GM23338 (cell line): ENCODE results near the gene TNFAIP8L3. TPM values are rescaled to one million over a fixed set of nuclear protein-coding genes. Genes with fewer than 3 reads are reported as not detected.

Experiments used
- ATAC-seq: fragments of 200-7000 bp; cut with Tn5 transposase; 3 replicates; pipeline ENCODE4 v1.9.1; 2020
- DNase-seq: peaks from one replicate; pipeline ENCODE4 v3.0.0-alpha.2; 2015; ENCODE audit warnings: low spot score
- H2AFZ ChIP-seq: fragments of 200-600 bp; sonication (generic); 2 replicates; pipeline ENCODE4 v1.8.0; 2016; ENCODE audit warnings: antibody characterized with exemption, mild to moderate bottlenecking, moderate library complexity
- H3F3A ChIP-seq: fragments of 200-600 bp; sonication (generic); replicated peaks from 2 replicates; pipeline ENCODE4 v1.8.0; 2017; ENCODE audit warnings: antibody characterized with exemption, mixed run types, low read depth
- H3K27ac ChIP-seq: fragments of 200-600 bp; sonication (generic); 2 replicates; pipeline ENCODE4 v1.6.1; 2016; ENCODE audit warnings: low read depth
- H3K27me3 ChIP-seq: fragments of 200-600 bp; sonication (generic); 2 replicates; pipeline ENCODE4 v1.8.0; 2016; ENCODE audit warnings: mild to moderate bottlenecking, mixed run types, moderate library complexity; ENCODE audit not compliant: insufficient read depth
- H3K36me3 ChIP-seq: fragments of 200-600 bp; sonication (generic); 2 replicates; pipeline ENCODE4 v1.8.0; 2016; ENCODE audit warnings: mild to moderate bottlenecking; ENCODE audit not compliant: insufficient read depth
- H3K4me1 ChIP-seq: fragments of 200-600 bp; sonication (generic); 2 replicates; pipeline ENCODE4 v1.8.0; 2016; ENCODE audit warnings: mild to moderate bottlenecking, moderate library complexity; ENCODE audit not compliant: insufficient read depth
- H3K4me2 ChIP-seq: fragments of 200-600 bp; sonication (generic); 2 replicates; pipeline ENCODE4 v1.7.1; 2017; ENCODE audit warnings: mixed run types
- H3K4me3 ChIP-seq: fragments of 200-600 bp; sonication (generic); 2 replicates; pipeline ENCODE4 v1.6.1; 2016; ENCODE audit warnings: mixed run types
- H3K79me2 ChIP-seq: fragments of 200-600 bp; sonication (generic); replicated peaks from 2 replicates; pipeline ENCODE4 v1.8.0; 2017; ENCODE audit warnings: mild to moderate bottlenecking; ENCODE audit not compliant: insufficient read depth
- H3K9me2 ChIP-seq: fragments of 200-600 bp; sonication (generic); 2 replicates; pipeline ENCODE4 v1.8.0; 2017; ENCODE audit not compliant: insufficient read depth
- H4K20me1 ChIP-seq: fragments of 200-600 bp; sonication (generic); replicated peaks from 2 replicates; pipeline ENCODE4 v1.8.0; 2017; ENCODE audit warnings: mild to moderate bottlenecking; ENCODE audit not compliant: insufficient read depth
- H3K27ac Mint-ChIP-seq: 2 replicates; pipeline ENCODE4 v1.8.0; 2020; ENCODE audit warnings: inconsistent platforms, mild to moderate bottlenecking, moderate library complexity, mixed read lengths
- H3K27me3 Mint-ChIP-seq: 3 replicates; pipeline ENCODE4 v1.8.0; 2022; ENCODE audit warnings: low read depth, mild to moderate bottlenecking, moderate library complexity, mixed read lengths, inconsistent platforms; ENCODE audit not compliant: insufficient read depth, poor library complexity
- H3K36me3 Mint-ChIP-seq: 3 replicates; pipeline ENCODE4 v1.8.0; 2021; ENCODE audit warnings: low read depth, mild to moderate bottlenecking, inconsistent platforms, moderate library complexity, mixed read lengths
- H3K4me1 Mint-ChIP-seq: 3 replicates; pipeline ENCODE4 v1.8.0; 2020; ENCODE audit warnings: mild to moderate bottlenecking, inconsistent platforms, mixed read lengths
- H3K4me3 Mint-ChIP-seq: 3 replicates; pipeline ENCODE4 v1.8.0; 2021; ENCODE audit warnings: moderate library complexity, mild to moderate bottlenecking, inconsistent platforms, mixed read lengths
- H3K9me3 Mint-ChIP-seq: 3 replicates; pipeline ENCODE4 v1.8.0; 2020; ENCODE audit warnings: moderate library complexity, mild to moderate bottlenecking, inconsistent platforms, mixed read lengths
- CREB1 ChIP-seq: fragments of 250-450 bp; sonication (Bioruptor Pico); IDR thresholded peaks from 2 replicates; pipeline ENCODE4 v1.5.0; 2020; ENCODE audit warnings: low read depth, mild to moderate bottlenecking, moderate library complexity
- EZH2 ChIP-seq: fragments of 200-600 bp; sonication (generic); IDR thresholded peaks from one replicate; pipeline ENCODE4 v1.8.0; 2017; ENCODE audit warnings: antibody characterized with exemption, mild to moderate bottlenecking, low read depth; ENCODE audit not compliant: unreplicated experiment
- EZH2phosphoT487 ChIP-seq: fragments of 200-600 bp; sonication (generic); IDR thresholded peaks from one replicate; pipeline ENCODE4 v1.8.1; 2018; ENCODE audit warnings: antibody characterized with exemption; ENCODE audit not compliant: unreplicated experiment
- JUNB ChIP-seq: IDR thresholded peaks from one replicate; pipeline ENCODE4 v1.6.1; 2016; ENCODE audit warnings: antibody characterized with exemption; ENCODE audit not compliant: unreplicated experiment
- NANOG ChIP-seq: IDR thresholded peaks from 2 replicates; pipeline ENCODE4 v1.6.1; 2016; ENCODE audit warnings: antibody characterized with exemption, borderline replicate concordance
- POLR2AphosphoS5 ChIP-seq: IDR thresholded peaks from 2 replicates; pipeline ENCODE4 v1.6.1; 2016; ENCODE audit warnings: antibody characterized with exemption, low read depth
- STAT1 ChIP-seq: IDR thresholded peaks from one replicate; pipeline ENCODE4 v1.6.1; 2016; ENCODE audit warnings: antibody characterized with exemption; ENCODE audit not compliant: unreplicated experiment
- ZNF114 ChIP-seq: fragments of 250-450 bp; sonication (Bioruptor Pico); IDR thresholded peaks from 2 replicates; pipeline ENCODE4 v1.5.0; 2020; ENCODE audit warnings: mild to moderate bottlenecking, moderate library complexity
- ZNF331 ChIP-seq: fragments of 250-450 bp; sonication (Bioruptor Pico); IDR thresholded peaks from 2 replicates; pipeline ENCODE4 v1.5.0; 2020; ENCODE audit warnings: low read depth, mild to moderate bottlenecking, moderate library complexity
- polyA plus RNA-seq: library from polyadenylated mRNA; unstranded; fragments of >200 nt; fragmentation: Nextera tagmentation; extraction: Ambion mirVana; gene quantifications from 2 replicates; pipeline ENCODE4 v1.2.1, GENCODE V29; 2016
- total RNA-seq: library from RNA; depleted of rRNA; stranded (reverse); fragments of >200 nt; shearing (Covaris generic); gene quantifications from 2 replicates; pipeline ENCODE4 v1.2.3, GENCODE V29; 2014
- TF ChIP-seq, protein P1 (sequence below): fragments of 250-450 bp; sonication (Bioruptor Pico); IDR thresholded peaks from 2 replicates; pipeline ENCODE4 v1.5.0; 2020; ENCODE audit warnings: mild to moderate bottlenecking, moderate library complexity
- TF ChIP-seq, protein P2 (sequence below), 2 experiments: fragments of 200-600 bp in 1 of 2; sonication (generic) in 1 of 2; conservative IDR thresholded peaks; 2 replicates each; pipeline versions ENCODE4 v1.5.1 to v1.6.1; 2016 to 2017; ENCODE audit warnings: antibody characterized with exemption in 2 of 2, low read depth in 2 of 2, mild to moderate bottlenecking in 2 of 2, moderate library complexity in 1 of 2
- TF ChIP-seq, protein P3 (sequence below): IDR thresholded peaks from 2 replicates; pipeline ENCODE4 v1.6.1; 2016; ENCODE audit warnings: antibody characterized with exemption
- TF ChIP-seq, protein P4 (sequence below): IDR thresholded peaks from one replicate; pipeline ENCODE4 v1.6.1; 2018; ENCODE audit warnings: antibody characterized with exemption; ENCODE audit not compliant: unreplicated experiment

Gene TNFAIP8L3
- total and polyA plus RNA-seq, 2 experiments from 2014 or later: 0.23 to 0.31 TPM

DNA sequence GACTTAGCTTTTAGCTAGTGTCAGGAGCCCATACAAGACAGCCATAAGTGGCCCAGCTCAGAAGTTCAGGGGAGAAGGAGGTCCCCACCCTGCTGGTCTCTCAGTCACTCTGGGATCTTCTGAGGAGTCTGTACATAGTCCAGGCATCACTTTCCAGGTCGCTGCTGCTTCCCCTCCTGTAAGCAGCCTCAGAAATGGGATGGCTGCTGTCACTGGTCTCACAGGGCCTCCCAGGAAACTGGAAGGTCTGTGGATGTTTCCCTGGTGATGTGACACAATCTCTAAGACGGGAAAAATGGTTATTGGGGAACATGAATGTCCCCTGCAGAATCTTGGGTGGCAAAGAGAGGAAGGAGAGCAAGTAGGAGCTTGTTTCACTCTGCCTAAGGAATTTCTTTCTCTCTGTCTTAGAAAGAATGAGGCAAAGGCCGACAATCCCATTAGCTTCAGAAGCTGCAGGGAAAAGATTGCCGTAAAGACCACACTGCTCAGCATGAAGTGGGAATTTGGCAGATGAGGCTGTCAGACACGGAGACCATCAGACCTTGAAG lies 43.2 kb upstream of the TNFAIP8L3 start:
- TF ChIP-seq NANOG (no peak), ZNF114 (CRISPR knock-in tag) (no peak), POLR2AphosphoS5 (no peak), JUNB (no peak), EZH2phosphoT487 (no peak), ZNF331 (CRISPR knock-in tag) (no peak), STAT1 (no peak), CREB1 (no peak), EZH2 (no peak)
- TF ChIP-seq, protein P1, sequence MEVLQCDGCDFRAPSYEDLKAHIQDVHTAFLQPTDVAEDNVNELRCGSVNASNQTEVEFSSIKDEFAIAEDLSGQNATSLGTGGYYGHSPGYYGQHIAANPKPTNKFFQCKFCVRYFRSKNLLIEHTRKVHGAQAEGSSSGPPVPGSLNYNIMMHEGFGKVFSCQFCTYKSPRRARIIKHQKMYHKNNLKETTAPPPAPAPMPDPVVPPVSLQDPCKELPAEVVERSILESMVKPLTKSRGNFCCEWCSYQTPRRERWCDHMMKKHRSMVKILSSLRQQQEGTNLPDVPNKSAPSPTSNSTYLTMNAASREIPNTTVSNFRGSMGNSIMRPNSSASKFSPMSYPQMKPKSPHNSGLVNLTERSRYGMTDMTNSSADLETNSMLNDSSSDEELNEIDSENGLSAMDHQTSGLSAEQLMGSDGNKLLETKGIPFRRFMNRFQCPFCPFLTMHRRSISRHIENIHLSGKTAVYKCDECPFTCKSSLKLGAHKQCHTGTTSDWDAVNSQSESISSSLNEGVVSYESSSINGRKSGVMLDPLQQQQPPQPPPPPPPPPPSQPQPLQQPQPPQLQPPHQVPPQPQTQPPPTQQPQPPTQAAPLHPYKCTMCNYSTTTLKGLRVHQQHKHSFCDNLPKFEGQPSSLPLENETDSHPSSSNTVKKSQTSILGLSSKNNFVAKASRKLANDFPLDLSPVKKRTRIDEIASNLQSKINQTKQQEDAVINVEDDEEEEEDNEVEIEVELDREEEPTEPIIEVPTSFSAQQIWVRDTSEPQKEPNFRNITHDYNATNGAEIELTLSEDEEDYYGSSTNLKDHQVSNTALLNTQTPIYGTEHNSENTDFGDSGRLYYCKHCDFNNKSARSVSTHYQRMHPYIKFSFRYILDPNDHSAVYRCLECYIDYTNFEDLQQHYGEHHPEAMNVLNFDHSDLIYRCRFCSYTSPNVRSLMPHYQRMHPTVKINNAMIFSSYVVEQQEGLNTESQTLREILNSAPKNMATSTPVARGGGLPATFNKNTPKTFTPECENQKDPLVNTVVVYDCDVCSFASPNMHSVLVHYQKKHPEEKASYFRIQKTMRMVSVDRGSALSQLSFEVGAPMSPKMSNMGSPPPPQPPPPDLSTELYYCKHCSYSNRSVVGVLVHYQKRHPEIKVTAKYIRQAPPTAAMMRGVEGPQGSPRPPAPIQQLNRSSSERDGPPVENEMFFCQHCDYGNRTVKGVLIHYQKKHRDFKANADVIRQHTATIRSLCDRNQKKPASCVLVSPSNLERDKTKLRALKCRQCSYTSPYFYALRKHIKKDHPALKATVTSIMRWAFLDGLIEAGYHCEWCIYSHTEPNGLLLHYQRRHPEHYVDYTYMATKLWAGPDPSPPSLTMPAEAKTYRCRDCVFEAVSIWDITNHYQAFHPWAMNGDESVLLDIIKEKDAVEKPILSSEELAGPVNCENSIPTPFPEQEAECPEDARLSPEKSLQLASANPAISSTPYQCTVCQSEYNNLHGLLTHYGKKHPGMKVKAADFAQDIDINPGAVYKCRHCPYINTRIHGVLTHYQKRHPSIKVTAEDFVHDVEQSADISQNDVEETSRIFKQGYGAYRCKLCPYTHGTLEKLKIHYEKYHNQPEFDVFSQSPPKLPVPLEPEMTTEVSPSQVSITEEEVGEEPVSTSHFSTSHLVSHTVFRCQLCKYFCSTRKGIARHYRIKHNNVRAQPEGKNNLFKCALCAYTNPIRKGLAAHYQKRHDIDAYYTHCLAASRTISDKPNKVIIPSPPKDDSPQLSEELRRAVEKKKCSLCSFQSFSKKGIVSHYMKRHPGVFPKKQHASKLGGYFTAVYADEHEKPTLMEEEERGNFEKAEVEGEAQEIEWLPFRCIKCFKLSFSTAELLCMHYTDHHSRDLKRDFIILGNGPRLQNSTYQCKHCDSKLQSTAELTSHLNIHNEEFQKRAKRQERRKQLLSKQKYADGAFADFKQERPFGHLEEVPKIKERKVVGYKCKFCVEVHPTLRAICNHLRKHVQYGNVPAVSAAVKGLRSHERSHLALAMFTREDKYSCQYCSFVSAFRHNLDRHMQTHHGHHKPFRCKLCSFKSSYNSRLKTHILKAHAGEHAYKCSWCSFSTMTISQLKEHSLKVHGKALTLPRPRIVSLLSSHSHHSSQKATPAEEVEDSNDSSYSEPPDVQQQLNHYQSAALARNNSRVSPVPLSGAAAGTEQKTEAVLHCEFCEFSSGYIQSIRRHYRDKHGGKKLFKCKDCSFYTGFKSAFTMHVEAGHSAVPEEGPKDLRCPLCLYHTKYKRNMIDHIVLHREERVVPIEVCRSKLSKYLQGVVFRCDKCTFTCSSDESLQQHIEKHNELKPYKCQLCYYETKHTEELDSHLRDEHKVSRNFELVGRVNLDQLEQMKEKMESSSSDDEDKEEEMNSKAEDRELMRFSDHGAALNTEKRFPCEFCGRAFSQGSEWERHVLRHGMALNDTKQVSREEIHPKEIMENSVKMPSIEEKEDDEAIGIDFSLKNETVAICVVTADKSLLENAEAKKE (CRISPR knock-in tag): no peak
- TF ChIP-seq, protein P2, sequence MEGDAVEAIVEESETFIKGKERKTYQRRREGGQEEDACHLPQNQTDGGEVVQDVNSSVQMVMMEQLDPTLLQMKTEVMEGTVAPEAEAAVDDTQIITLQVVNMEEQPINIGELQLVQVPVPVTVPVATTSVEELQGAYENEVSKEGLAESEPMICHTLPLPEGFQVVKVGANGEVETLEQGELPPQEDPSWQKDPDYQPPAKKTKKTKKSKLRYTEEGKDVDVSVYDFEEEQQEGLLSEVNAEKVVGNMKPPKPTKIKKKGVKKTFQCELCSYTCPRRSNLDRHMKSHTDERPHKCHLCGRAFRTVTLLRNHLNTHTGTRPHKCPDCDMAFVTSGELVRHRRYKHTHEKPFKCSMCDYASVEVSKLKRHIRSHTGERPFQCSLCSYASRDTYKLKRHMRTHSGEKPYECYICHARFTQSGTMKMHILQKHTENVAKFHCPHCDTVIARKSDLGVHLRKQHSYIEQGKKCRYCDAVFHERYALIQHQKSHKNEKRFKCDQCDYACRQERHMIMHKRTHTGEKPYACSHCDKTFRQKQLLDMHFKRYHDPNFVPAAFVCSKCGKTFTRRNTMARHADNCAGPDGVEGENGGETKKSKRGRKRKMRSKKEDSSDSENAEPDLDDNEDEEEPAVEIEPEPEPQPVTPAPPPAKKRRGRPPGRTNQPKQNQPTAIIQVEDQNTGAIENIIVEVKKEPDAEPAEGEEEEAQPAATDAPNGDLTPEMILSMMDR (conservative IDR thresholded peaks at IDR 0.05; ENCODE audit: low read depth in 2 of 2): no peak
- TF ChIP-seq, protein P3, sequence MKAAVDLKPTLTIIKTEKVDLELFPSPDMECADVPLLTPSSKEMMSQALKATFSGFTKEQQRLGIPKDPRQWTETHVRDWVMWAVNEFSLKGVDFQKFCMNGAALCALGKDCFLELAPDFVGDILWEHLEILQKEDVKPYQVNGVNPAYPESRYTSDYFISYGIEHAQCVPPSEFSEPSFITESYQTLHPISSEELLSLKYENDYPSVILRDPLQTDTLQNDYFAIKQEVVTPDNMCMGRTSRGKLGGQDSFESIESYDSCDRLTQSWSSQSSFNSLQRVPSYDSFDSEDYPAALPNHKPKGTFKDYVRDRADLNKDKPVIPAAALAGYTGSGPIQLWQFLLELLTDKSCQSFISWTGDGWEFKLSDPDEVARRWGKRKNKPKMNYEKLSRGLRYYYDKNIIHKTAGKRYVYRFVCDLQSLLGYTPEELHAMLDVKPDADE: no peak
- TF ChIP-seq, protein P4, sequence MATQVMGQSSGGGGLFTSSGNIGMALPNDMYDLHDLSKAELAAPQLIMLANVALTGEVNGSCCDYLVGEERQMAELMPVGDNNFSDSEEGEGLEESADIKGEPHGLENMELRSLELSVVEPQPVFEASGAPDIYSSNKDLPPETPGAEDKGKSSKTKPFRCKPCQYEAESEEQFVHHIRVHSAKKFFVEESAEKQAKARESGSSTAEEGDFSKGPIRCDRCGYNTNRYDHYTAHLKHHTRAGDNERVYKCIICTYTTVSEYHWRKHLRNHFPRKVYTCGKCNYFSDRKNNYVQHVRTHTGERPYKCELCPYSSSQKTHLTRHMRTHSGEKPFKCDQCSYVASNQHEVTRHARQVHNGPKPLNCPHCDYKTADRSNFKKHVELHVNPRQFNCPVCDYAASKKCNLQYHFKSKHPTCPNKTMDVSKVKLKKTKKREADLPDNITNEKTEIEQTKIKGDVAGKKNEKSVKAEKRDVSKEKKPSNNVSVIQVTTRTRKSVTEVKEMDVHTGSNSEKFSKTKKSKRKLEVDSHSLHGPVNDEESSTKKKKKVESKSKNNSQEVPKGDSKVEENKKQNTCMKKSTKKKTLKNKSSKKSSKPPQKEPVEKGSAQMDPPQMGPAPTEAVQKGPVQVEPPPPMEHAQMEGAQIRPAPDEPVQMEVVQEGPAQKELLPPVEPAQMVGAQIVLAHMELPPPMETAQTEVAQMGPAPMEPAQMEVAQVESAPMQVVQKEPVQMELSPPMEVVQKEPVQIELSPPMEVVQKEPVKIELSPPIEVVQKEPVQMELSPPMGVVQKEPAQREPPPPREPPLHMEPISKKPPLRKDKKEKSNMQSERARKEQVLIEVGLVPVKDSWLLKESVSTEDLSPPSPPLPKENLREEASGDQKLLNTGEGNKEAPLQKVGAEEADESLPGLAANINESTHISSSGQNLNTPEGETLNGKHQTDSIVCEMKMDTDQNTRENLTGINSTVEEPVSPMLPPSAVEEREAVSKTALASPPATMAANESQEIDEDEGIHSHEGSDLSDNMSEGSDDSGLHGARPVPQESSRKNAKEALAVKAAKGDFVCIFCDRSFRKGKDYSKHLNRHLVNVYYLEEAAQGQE: no peak

More for the DNA sequence above, 43.2 kb upstream of the TNFAIP8L3 start:
- H3K9me2 ChIP-seq: no peaks in the 10 kb centered on the region
- Mint-ChIP-seq H3K27ac (no peak overlapping the region), H3K36me3 (no peaks in the 10 kb centered on the region; the same call in 2 of the 3 replicates), H3K4me1 (no peaks in the 10 kb centered on the region), H3K27me3 (no peaks in the 10 kb centered on the region), H3K9me3 (peaks cover 7% of the 10 kb centered on the region; the same call in 2 of the 3 replicates), H3K4me3 (no peak overlapping the region)
- H2AFZ ChIP-seq: no peak overlapping the region
- no peaks in the 10 kb centered on the region for H3K36me3 ChIP-seq
- H3F3A ChIP-seq: no peaks in the 10 kb centered on the region
- no peaks in the 10 kb centered on the region for H3K79me2 ChIP-seq
- DNase-seq: no peak
- H3K27ac ChIP-seq: no peak overlapping the region
- H3K4me2 ChIP-seq: no peak overlapping the region
- H4K20me1 ChIP-seq: no peaks in the 10 kb centered on the region
- no peaks in the 10 kb centered on the region for H3K4me1 ChIP-seq
- H3K27me3 ChIP-seq: no peaks in the 10 kb centered on the region
- no peak overlapping the region for H3K4me3 ChIP-seq
- ATAC-seq: no peak
